Endothelial cell (in vitro differentiated cells): ENCODE measurements around the gene SDK2. TPM values are rescaled to one million over a fixed set of nuclear protein-coding genes. Genes with fewer than 3 reads are reported as not detected.

ENCODE experiments used
- DNase-seq: peaks from one replicate; pipeline ENCODE4 v3.0.0; 2021; ENCODE audit warnings: low spot score
- H3K27ac Mint-ChIP-seq: one replicate; pipeline ENCODE4 v1.8.0; 2021; ENCODE audit warnings: mixed read lengths, inconsistent platforms; ENCODE audit not compliant: unreplicated experiment
- H3K27me3 Mint-ChIP-seq: one replicate; pipeline ENCODE4 v1.8.0; 2021; ENCODE audit warnings: mild to moderate bottlenecking, moderate library complexity, mixed read lengths, inconsistent platforms; ENCODE audit not compliant: unreplicated experiment
- H3K36me3 Mint-ChIP-seq: one replicate; pipeline ENCODE4 v1.8.0; 2021; ENCODE audit warnings: mild to moderate bottlenecking, low read depth, mixed read lengths, inconsistent platforms; ENCODE audit not compliant: unreplicated experiment
- H3K4me1 Mint-ChIP-seq: one replicate; pipeline ENCODE4 v1.8.0; 2021; ENCODE audit warnings: mild to moderate bottlenecking, mixed read lengths, inconsistent platforms; ENCODE audit not compliant: unreplicated experiment
- H3K4me3 Mint-ChIP-seq: one replicate; pipeline ENCODE4 v1.8.0; 2021; ENCODE audit warnings: mild to moderate bottlenecking, mixed read lengths, inconsistent platforms; ENCODE audit not compliant: unreplicated experiment
- H3K9me3 Mint-ChIP-seq: one replicate; pipeline ENCODE4 v1.8.0; 2021; ENCODE audit warnings: mixed read lengths, inconsistent platforms; ENCODE audit not compliant: unreplicated experiment
- total RNA-seq: library from RNA; stranded (reverse); fragmentation: NEBNext Ultra II Directional; extraction: Animal tissue kit (Norgen Biotek cat#: 25700); gene quantifications from one replicate; pipeline ENCODE4 v1.2.1, GENCODE V29; 2021; ENCODE audit not compliant: unreplicated experiment
- TF ChIP-seq, protein P1 (sequence below): fragments of 200-600 bp; sonication (generic); IDR thresholded peaks from one replicate; pipeline ENCODE4 v1.5.0; 2021; ENCODE audit warnings: antibody characterized with exemption; ENCODE audit not compliant: unreplicated experiment

The SDK2 gene
- total RNA-seq, 1 donor from 2014 or later, result 2.4 TPM

GRCh38 chr17:73349647-73350046 is 294.6 kb downstream of the SDK2 start:
- TF ChIP-seq, protein P1, sequence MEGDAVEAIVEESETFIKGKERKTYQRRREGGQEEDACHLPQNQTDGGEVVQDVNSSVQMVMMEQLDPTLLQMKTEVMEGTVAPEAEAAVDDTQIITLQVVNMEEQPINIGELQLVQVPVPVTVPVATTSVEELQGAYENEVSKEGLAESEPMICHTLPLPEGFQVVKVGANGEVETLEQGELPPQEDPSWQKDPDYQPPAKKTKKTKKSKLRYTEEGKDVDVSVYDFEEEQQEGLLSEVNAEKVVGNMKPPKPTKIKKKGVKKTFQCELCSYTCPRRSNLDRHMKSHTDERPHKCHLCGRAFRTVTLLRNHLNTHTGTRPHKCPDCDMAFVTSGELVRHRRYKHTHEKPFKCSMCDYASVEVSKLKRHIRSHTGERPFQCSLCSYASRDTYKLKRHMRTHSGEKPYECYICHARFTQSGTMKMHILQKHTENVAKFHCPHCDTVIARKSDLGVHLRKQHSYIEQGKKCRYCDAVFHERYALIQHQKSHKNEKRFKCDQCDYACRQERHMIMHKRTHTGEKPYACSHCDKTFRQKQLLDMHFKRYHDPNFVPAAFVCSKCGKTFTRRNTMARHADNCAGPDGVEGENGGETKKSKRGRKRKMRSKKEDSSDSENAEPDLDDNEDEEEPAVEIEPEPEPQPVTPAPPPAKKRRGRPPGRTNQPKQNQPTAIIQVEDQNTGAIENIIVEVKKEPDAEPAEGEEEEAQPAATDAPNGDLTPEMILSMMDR, result no peak
- Mint-ChIP-seq H3K9me3 (no peaks in the 10 kb centered on the region), H3K27me3 (peaks cover 4% of the 10 kb centered on the region), H3K27ac (no peak overlapping the region), H3K4me3 (no peak overlapping the region), H3K36me3 (no peaks in the 10 kb centered on the region), H3K4me1 (peaks cover 3% of the 10 kb centered on the region)
- no peak for DNase-seq

GRCh38 chr17:73349138-73349537 is 295.1 kb downstream of the SDK2 start:
- TF ChIP-seq, protein P1, result no peak
- no peak overlapping the region for H3K27ac Mint-ChIP-seq
- H3K9me3 Mint-ChIP-seq, result no peaks in the 10 kb centered on the region
- peaks cover 4% of the 10 kb centered on the region for H3K27me3 Mint-ChIP-seq
- peaks cover 3% of the 10 kb centered on the region for H3K4me1 Mint-ChIP-seq
- H3K4me3 Mint-ChIP-seq, result no peak overlapping the region
- no peak for DNase-seq
- no peaks in the 10 kb centered on the region for H3K36me3 Mint-ChIP-seq

DNA sequence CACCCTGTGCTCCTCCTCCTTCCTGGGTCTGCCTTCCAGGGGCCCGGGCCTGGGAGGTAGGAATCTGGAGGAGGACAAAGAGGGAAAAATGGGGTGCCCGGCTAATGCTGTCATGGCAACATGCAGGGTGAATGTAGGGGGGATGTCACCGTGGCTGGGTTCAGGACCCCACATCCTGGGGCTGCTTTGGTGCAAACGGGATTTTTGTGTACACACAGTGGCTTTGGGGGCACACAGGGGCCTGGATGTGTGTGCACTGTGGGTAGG is 295.5 kb downstream of the SDK2 start:
- TF ChIP-seq, protein P1, result no peak
- Mint-ChIP-seq H3K27me3 (peaks cover 4% of the 10 kb centered on the region), H3K36me3 (no peaks in the 10 kb centered on the region), H3K4me3 (no peak overlapping the region), H3K27ac (no peak overlapping the region), H3K9me3 (no peaks in the 10 kb centered on the region), H3K4me1 (peaks cover 3% of the 10 kb centered on the region)
- no peak for DNase-seq

- H3K4me1 Mint-ChIP-seq, result peaks cover 3% of the 10 kb centered on the region
- peaks cover 4% of the 10 kb centered on the region for H3K27me3 Mint-ChIP-seq
- no peak for DNase-seq
- no peaks in the 10 kb centered on the region for H3K36me3 Mint-ChIP-seq
- TF ChIP-seq, protein P1, result no peak
- no peak overlapping the region for H3K4me3 Mint-ChIP-seq
- H3K9me3 Mint-ChIP-seq, result no peaks in the 10 kb centered on the region
- H3K27ac Mint-ChIP-seq, result no peak overlapping the region
These were observed 296.0 kb downstream of the SDK2 start for GRCh38 chr17:73348018-73348828.

DNA sequence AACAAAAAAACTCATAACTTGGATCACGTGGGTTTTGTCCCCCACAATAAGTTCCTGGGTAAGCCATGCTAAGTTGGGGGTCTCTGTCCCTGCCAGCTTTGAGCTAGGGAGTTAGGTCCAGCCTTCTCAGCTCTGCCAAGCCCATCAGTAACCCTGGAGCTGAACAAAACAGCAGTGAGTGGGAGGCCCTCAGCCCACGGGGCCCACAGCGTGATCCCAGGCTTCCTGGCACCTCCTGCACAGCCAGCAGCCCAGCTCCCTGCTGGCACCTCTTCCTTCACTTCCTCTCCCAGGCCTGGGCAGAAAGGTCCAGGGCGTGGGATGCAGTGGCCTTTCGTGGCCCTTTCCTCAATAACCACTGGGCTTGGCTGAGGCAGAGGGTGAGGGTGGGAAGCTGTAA is 296.9 kb downstream of the SDK2 start:
- Mint-ChIP-seq H3K27ac (no peak overlapping the region), H3K4me1 (peaks cover 3% of the 10 kb centered on the region), H3K9me3 (no peaks in the 10 kb centered on the region), H3K36me3 (no peaks in the 10 kb centered on the region), H3K4me3 (no peak overlapping the region), H3K27me3 (peaks cover 7% of the 10 kb centered on the region)
- no peak for DNase-seq
- TF ChIP-seq, protein P1, result no peak
